H1 (cell line): ENCODE data around the gene AKAP7. TPM values are rescaled to one million over a fixed set of nuclear protein-coding genes. Genes with fewer than 3 reads are reported as not detected.

Experiments used
- CTCF ChIA-PET: fragments of 300-600 bp; sonication (Branson Sonifier 250); formaldehyde crosslinking; loops from one replicate; lab custom pipeline; 2021; ENCODE audit not compliant: partially characterized antibody; lab: Charles Lee
- POLR2A ChIA-PET: fragments of 300-600 bp; sonication (Branson Sonifier 250); formaldehyde crosslinking; loops from one replicate; lab custom pipeline; 2021; ENCODE audit warnings: inconsistent platforms; ENCODE audit not compliant: partially characterized antibody; lab: Charles Lee
- DNase-seq, 2 experiments: peaks; one replicate each; pipeline versions ENCODE4 v3.0.0 to v3.0.0-alpha.2; 2010 to 2022; ENCODE audit warnings: low spot score in 2 of 2, low read depth in 1 of 2, mixed read lengths in 1 of 2
- FAIRE-seq: peaks from 2 replicates; lab custom pipeline; 2011; peaks lifted over from hg19 to GRCh38; lab: Jason Lieb, UNC
- H2AFZ ChIP-seq: 2 replicates; pipeline ENCODE4 v1.8.1; 2012; ENCODE audit warnings: low read length, inconsistent platforms
- H2AK5ac ChIP-seq: 2 replicates; pipeline ENCODE4 v1.6.1; 2013; ENCODE audit warnings: low read depth, low read length
- H2BK120ac ChIP-seq: replicated peaks from 2 replicates; pipeline ENCODE3; 2013; ENCODE audit warnings: low read depth, low read length, inconsistent platforms
- H2BK12ac ChIP-seq: 2 replicates; pipeline ENCODE4 v1.6.1; 2013; ENCODE audit warnings: low read depth, low read length
- H2BK15ac ChIP-seq: 2 replicates; pipeline ENCODE4 v1.6.1; 2013; ENCODE audit warnings: low read length
- H2BK20ac ChIP-seq: 2 replicates; pipeline ENCODE4 v1.6.1; 2013; ENCODE audit warnings: low read length
- H2BK5ac ChIP-seq: 2 replicates; pipeline ENCODE4 v1.6.1; 2013; ENCODE audit warnings: low read depth, low read length
- H3K14ac ChIP-seq: 2 replicates; pipeline ENCODE4 v1.6.1; 2013; ENCODE audit warnings: inconsistent platforms; ENCODE audit not compliant: insufficient read length
- H3K18ac ChIP-seq: 2 replicates; pipeline ENCODE4 v1.6.1; 2013; ENCODE audit warnings: low read length; ENCODE audit errors: extremely low read depth
- H3K23ac ChIP-seq: 2 replicates; pipeline ENCODE4 v1.6.1; 2013; ENCODE audit warnings: inconsistent platforms; ENCODE audit not compliant: insufficient read length
- H3K23me2 ChIP-seq: 2 replicates; pipeline ENCODE4 v1.6.1; 2013; ENCODE audit warnings: low read depth, low read length
- H3K27ac ChIP-seq: 2 replicates; pipeline ENCODE4 v1.6.1; 2011; ENCODE audit warnings: low read depth, low read length, inconsistent platforms
- H3K27me3 ChIP-seq, 4 experiments: replicated peaks in 1 of 4; 1 replicate in 1 of 4; 2 replicates in 3 of 4; pipeline versions ENCODE4 v1.6.1 to v1.8.1; 2011 to 2013; ENCODE audit warnings: low read length in 3 of 4, mild to moderate bottlenecking in 3 of 4, inconsistent platforms in 2 of 4, mixed read lengths in 2 of 4, moderate library complexity in 1 of 4; ENCODE audit not compliant: control insufficient read depth in 3 of 4, insufficient read depth in 3 of 4; ENCODE audit errors: extremely low read depth in 1 of 4
- H3K36me3 ChIP-seq, 4 experiments: 2 replicates each; pipeline versions ENCODE4 v1.6.1 to v1.8.1; 2011 to 2013; ENCODE audit warnings: mild to moderate bottlenecking in 4 of 4, low read length in 3 of 4, moderate library complexity in 2 of 4, control low read depth in 1 of 4, inconsistent platforms in 1 of 4; ENCODE audit not compliant: insufficient read depth in 4 of 4, control insufficient read depth in 2 of 4
- H3K4ac ChIP-seq: replicated peaks from 2 replicates; pipeline ENCODE3; 2013; ENCODE audit warnings: low read length, low read depth, mixed read lengths, inconsistent platforms; ENCODE audit not compliant: insufficient read length
- H3K4me1 ChIP-seq, 4 experiments: replicated peaks in 1 of 4; 1 replicate in 1 of 4; 2 replicates in 3 of 4; pipeline versions ENCODE4 v1.6.1 to v1.8.1; 2011 to 2013; ENCODE audit warnings: low read length in 3 of 4, inconsistent platforms in 2 of 4, mixed read lengths in 1 of 4; ENCODE audit not compliant: insufficient read depth in 4 of 4, control insufficient read depth in 3 of 4
- H3K4me2 ChIP-seq, 2 experiments: 2 replicates each; pipeline versions ENCODE4 v1.6.1 to v1.8.1; 2011 to 2013; ENCODE audit warnings: low read depth in 2 of 2, low read length in 2 of 2, control low read depth in 1 of 2, inconsistent platforms in 1 of 2, mild to moderate bottlenecking in 1 of 2; ENCODE audit not compliant: insufficient read depth in 1 of 2
- H3K4me3 ChIP-seq, 4 experiments: fragments of 200-600, 300-600 bp in 1 of 4; sonication (generic), shearing (Covaris generic), sonication (Bioruptor Twin) in 1 of 4; 2 replicates each; pipeline versions ENCODE4 v1.5.1 to v1.8.1; 2011 to 2016; ENCODE audit warnings: low read length in 4 of 4, low read depth in 3 of 4, control low read depth in 2 of 4, inconsistent platforms in 2 of 4, mild to moderate bottlenecking in 2 of 4, mixed read lengths in 1 of 4, moderate library complexity in 1 of 4; ENCODE audit not compliant: insufficient read depth in 2 of 4; ENCODE audit errors: extremely low read depth in 1 of 4
- H3K56ac ChIP-seq: replicated peaks from 2 replicates; pipeline ENCODE3; 2013; ENCODE audit warnings: low read depth, mild to moderate bottlenecking, mixed read lengths, low read length, inconsistent platforms; ENCODE audit not compliant: insufficient read length
- H3K79me1 ChIP-seq: 2 replicates; pipeline ENCODE4 v1.6.1; 2013; ENCODE audit warnings: low read depth, low read length, control low read depth
- H3K79me2 ChIP-seq, 2 experiments: 2 replicates each; pipeline versions ENCODE4 v1.6.1 to v1.8.1; 2012 to 2013; ENCODE audit warnings: low read length in 2 of 2, mild to moderate bottlenecking in 2 of 2, inconsistent platforms in 1 of 2; ENCODE audit not compliant: insufficient read depth in 2 of 2, control insufficient read depth in 1 of 2
- H3K9ac ChIP-seq, 4 experiments: replicated peaks in 1 of 4; 1 replicate in 1 of 4; 2 replicates in 3 of 4; pipeline versions ENCODE4 v1.6.1 to v1.8.1; 2011 to 2013; ENCODE audit warnings: low read depth in 3 of 4, low read length in 3 of 4, control low read depth in 2 of 4, mild to moderate bottlenecking in 2 of 4, moderate library complexity in 2 of 4, inconsistent platforms in 1 of 4; ENCODE audit errors: extremely low read depth in 1 of 4
- H3K9me3 ChIP-seq, 2 experiments: 2 replicates each; pipeline versions ENCODE4 v1.6.1 to v1.8.1; 2012 to 2013; ENCODE audit warnings: mild to moderate bottlenecking in 2 of 2, moderate library complexity in 2 of 2, control low read depth in 1 of 2, inconsistent platforms in 1 of 2, low read depth in 1 of 2, low read length in 1 of 2, mixed read lengths in 1 of 2; ENCODE audit not compliant: insufficient read depth in 2 of 2
- H4K20me1 ChIP-seq, 2 experiments: replicated peaks in 1 of 2; 2 replicates each; pipeline versions ENCODE3 to v1.8.1; 2011 to 2013; ENCODE audit warnings: inconsistent platforms in 2 of 2, low read length in 2 of 2, mild to moderate bottlenecking in 1 of 2; ENCODE audit not compliant: insufficient read depth in 2 of 2, control insufficient read depth in 1 of 2
- H4K5ac ChIP-seq: 2 replicates; pipeline ENCODE4 v1.6.1; 2013; ENCODE audit warnings: low read length, low read depth, mixed read lengths, inconsistent platforms; ENCODE audit not compliant: insufficient read length
- H4K8ac ChIP-seq: 2 replicates; pipeline ENCODE4 v1.8.0; 2013; ENCODE audit warnings: mild to moderate bottlenecking, moderate library complexity, low read length, inconsistent platforms; ENCODE audit not compliant: insufficient read depth; ENCODE audit errors: extremely low read depth
- H4K91ac ChIP-seq: replicated peaks from 2 replicates; pipeline ENCODE3; 2013; ENCODE audit warnings: low read length, mixed read lengths, inconsistent platforms; ENCODE audit not compliant: insufficient read length
- ASH2L ChIP-seq: fragments of 200-600, 300-600 bp; sonication (generic); IDR thresholded peaks from one replicate; pipeline ENCODE4 v1.7.1; 2017; ENCODE audit warnings: low read length
- ATF2 ChIP-seq: IDR thresholded peaks from 2 replicates; pipeline ENCODE4 v1.6.1; 2012; ENCODE audit warnings: low read length, inconsistent platforms
- ATF3 ChIP-seq: IDR thresholded peaks from 2 replicates; pipeline ENCODE4 v1.6.1; 2011; ENCODE audit warnings: low read depth, mild to moderate bottlenecking, low read length; ENCODE audit not compliant: insufficient read depth
- BCL11A ChIP-seq, 2 experiments: IDR thresholded peaks; one replicate each; pipeline ENCODE4 v1.6.1; 2011; ENCODE audit warnings: low read depth in 2 of 2, low read length in 2 of 2, mild to moderate bottlenecking in 2 of 2
- BRCA1 ChIP-seq: IDR thresholded peaks from 2 replicates; pipeline ENCODE4 v1.6.1; 2012; ENCODE audit warnings: low read depth, low read length, improper control_type of control experiment
- CBX8 ChIP-seq: fragments of 300-800, 300-1000 bp; sonication (generic); IDR thresholded peaks from 2 replicates; pipeline ENCODE4 v1.7.1; 2016; ENCODE audit warnings: low read depth, low read length, borderline replicate concordance
- CHD2 ChIP-seq: IDR thresholded peaks from 2 replicates; pipeline ENCODE4 v1.6.1; 2012; ENCODE audit warnings: low read length, improper control_type of control experiment
- E2F6 ChIP-seq: IDR thresholded peaks from 2 replicates; pipeline ENCODE4 v1.6.1; 2012; ENCODE audit warnings: inconsistent platforms
- HDAC2 ChIP-seq, 2 experiments: fragments of 300-600 bp in 1 of 2; sonication (generic) in 1 of 2; IDR thresholded peaks; 2 replicates each; pipeline ENCODE4 v1.6.1; 2011 to 2012; ENCODE audit warnings: low read depth in 2 of 2, low read length in 2 of 2, mild to moderate bottlenecking in 2 of 2, moderate library complexity in 2 of 2, borderline replicate concordance in 1 of 2, inconsistent platforms in 1 of 2
- POLR2A ChIP-seq, 2 experiments: IDR thresholded peaks; 1 replicate in 1 of 2; 2 replicates in 1 of 2; pipeline ENCODE4 v1.6.1; 2011; ENCODE audit warnings: low read depth in 2 of 2, low read length in 2 of 2, mild to moderate bottlenecking in 2 of 2; ENCODE audit errors: control extremely low read depth in 1 of 2
- SP2 ChIP-seq: IDR thresholded peaks from 2 replicates; pipeline ENCODE4 v1.6.1; 2012; ENCODE audit warnings: mild to moderate bottlenecking, low read length, inconsistent platforms
- SP4 ChIP-seq: IDR thresholded peaks from 2 replicates; pipeline ENCODE4 v1.6.1; 2012; ENCODE audit warnings: low read length, inconsistent platforms
- WGBS, 2 experiments: shearing (Covaris generic) in 1 of 2; methylation state at CpG; one replicate each; pipeline versions ENCODE4 v1.1.6 to v1.1.7; 2013 to 2015; ENCODE audit warnings: low lambda C conversion rate in 2 of 2, mixed read lengths in 2 of 2, inconsistent platforms in 1 of 2, low coverage in 1 of 2, missing lambda C conversion rate in 1 of 2; ENCODE audit not compliant: insufficient replicate concordance in 2 of 2, insufficient coverage in 1 of 2, insufficient read length in 1 of 2; ENCODE audit errors: extremely low coverage in 1 of 2, missing lambda C conversion rate in 1 of 2; 5-methylcytosine and 5-hydroxymethylcytosine counted together
- polyA plus RNA-seq, 7 experiments: library from polyadenylated mRNA; depleted of rRNA in 3 of 7; stranded (reverse) in 5 of 7; unstranded in 2 of 7; fragments of >200 nt in 5 of 7; fragments of 200-250 nt in 2 of 7; gene quantifications; 1 replicate in 5 of 7; 2 replicates in 1 of 7; 4 replicates in 1 of 7; pipeline versions ENCODE4 v1.2.1 to v1.2.3, GENCODE V29; 2011 to 2013; ENCODE audit warnings: missing spikeins in 2 of 7, mixed read lengths in 2 of 7
- total RNA-seq: library from RNA; stranded (reverse); fragmentation: NEBNext Ultra II Directional; extraction: Animal tissue kit (Norgen Biotek cat#: 25700); gene quantifications from 2 replicates; pipeline ENCODE4 v1.2.1, GENCODE V29; 2021

The AKAP7 gene
- total and polyA plus RNA-seq, 2 of the 8 experiments (the other 6 are each of a cell fraction or from before 2014, with no cell fraction given): 4.7 to 16.9 TPM

GRCh38 chr6:131164506-131164905, 29.2 kb downstream of the AKAP7 start:
- Histone ChIP-seq H3K79me2 (no peaks in the 10 kb centered on the region), H3K4me2 (no peak overlapping the region), H2AFZ (no peak overlapping the region), H2BK20ac (no peak overlapping the region), H4K91ac (no peak overlapping the region), H3K36me3 (no peaks in the 10 kb centered on the region), H3K27me3 (no peaks in the 10 kb centered on the region), H3K4me3 (no peak overlapping the region), H3K4me1 (peaks cover 4 to 14% (median 11%) of the 10 kb centered on the region in 4 experiments), H4K5ac (no peak overlapping the region), H3K27ac (no peak overlapping the region), H3K9ac (no peak overlapping the region), H3K14ac (no peak overlapping the region), H4K8ac (no peak overlapping the region), H3K18ac (no peak overlapping the region), H2BK15ac (no peak overlapping the region), H3K23ac (no peak overlapping the region), H4K20me1 (no peaks in the 10 kb centered on the region), H2AK5ac (no peak overlapping the region), H3K23me2 (no peaks in the 10 kb centered on the region), H2BK120ac (no peak overlapping the region), H2BK5ac (no peak overlapping the region), H2BK12ac (no peak overlapping the region), H3K9me3 (no peaks in the 10 kb centered on the region), H3K56ac (no peak overlapping the region), H3K79me1 (no peaks in the 10 kb centered on the region), H3K4ac (no peak overlapping the region)
- FAIRE-seq (no peak), DNase-seq (no peak)
- WGBS, 2 experiments: 85% methylated on average over 2 of the region's 2 CpGs; no CpG with 5 or more reads in 1 of the 2 experiments
- ChIA-PET CTCF (interaction anchor here (1.0 to 1.3 kb wide), 2 partner anchors 80 to 279 kb away, joined by 3 to 4 read pairs; no protein-coding TSS in a partner anchor), POLR2A (no interaction called here)
- TF ChIP-seq ATF3: no peak
- TF ChIP-seq BRCA1: no peak
- no peak for TF ChIP-seq POLR2A (IDR thresholded peaks at IDR 0.05; ENCODE audit: control extremely low read depth in 1 of 2, low read depth in 2 of 2, low read length in 2 of 2)
- TF ChIP-seq HDAC2 (IDR thresholded peaks at IDR 0.05; ENCODE audit: borderline replicate concordance in 1 of 2, low read depth in 2 of 2, low read length in 2 of 2): no peak
- TF ChIP-seq E2F6: no peak
- TF ChIP-seq CHD2: no peak
- TF ChIP-seq ASH2L: no peak
- no peak for TF ChIP-seq BCL11A (IDR thresholded peaks at IDR 0.05; ENCODE audit: low read depth in 2 of 2, low read length in 2 of 2)
- no peak for TF ChIP-seq SP4
- no peak for TF ChIP-seq ATF2
- TF ChIP-seq SP2: no peak
- TF ChIP-seq CBX8: no peak
